GM06990 (cell line): ENCODE data around the gene SKOR1.

Experiments used
- DNase-seq: peaks from one replicate; pipeline ENCODE4 v3.0.0-alpha.2; 2011; ENCODE audit not compliant: insufficient read length; ENCODE audit errors: extremely low read depth
- H3K27me3 ChIP-seq: replicated peaks from 2 replicates; pipeline ENCODE4 v1.6.0; 2011; ENCODE audit warnings: low read length; ENCODE audit not compliant: control insufficient read depth, insufficient read depth
- H3K36me3 ChIP-seq: 2 replicates; pipeline ENCODE4 v1.5.1; 2011; ENCODE audit warnings: low read length; ENCODE audit not compliant: control insufficient read depth, insufficient read depth
- H3K4me3 ChIP-seq: replicated peaks from 2 replicates; pipeline ENCODE4 v1.5.1; 2011; ENCODE audit warnings: low read depth, mild to moderate bottlenecking, control low read depth, low read length
- TF ChIP-seq, protein P1 (sequence below): IDR thresholded peaks from 2 replicates; pipeline ENCODE4 v1.5.1; 2011; ENCODE audit warnings: low read length, control low read depth, mild to moderate bottlenecking, inconsistent platforms; ENCODE audit not compliant: insufficient read depth, poor library complexity, severe bottlenecking

Gene SKOR1

GRCh38 chr15:67833710-67834511, 8.6 kb downstream of the SKOR1 start:
- peak overlapping the region; percentile 47 for H3K4me3 ChIP-seq
- peak; percentile 67 for DNase-seq
- H3K36me3 ChIP-seq: no peaks in the 10 kb centered on the region
- peaks cover 6% of the 10 kb centered on the region for H3K27me3 ChIP-seq
- TF ChIP-seq, protein P1, sequence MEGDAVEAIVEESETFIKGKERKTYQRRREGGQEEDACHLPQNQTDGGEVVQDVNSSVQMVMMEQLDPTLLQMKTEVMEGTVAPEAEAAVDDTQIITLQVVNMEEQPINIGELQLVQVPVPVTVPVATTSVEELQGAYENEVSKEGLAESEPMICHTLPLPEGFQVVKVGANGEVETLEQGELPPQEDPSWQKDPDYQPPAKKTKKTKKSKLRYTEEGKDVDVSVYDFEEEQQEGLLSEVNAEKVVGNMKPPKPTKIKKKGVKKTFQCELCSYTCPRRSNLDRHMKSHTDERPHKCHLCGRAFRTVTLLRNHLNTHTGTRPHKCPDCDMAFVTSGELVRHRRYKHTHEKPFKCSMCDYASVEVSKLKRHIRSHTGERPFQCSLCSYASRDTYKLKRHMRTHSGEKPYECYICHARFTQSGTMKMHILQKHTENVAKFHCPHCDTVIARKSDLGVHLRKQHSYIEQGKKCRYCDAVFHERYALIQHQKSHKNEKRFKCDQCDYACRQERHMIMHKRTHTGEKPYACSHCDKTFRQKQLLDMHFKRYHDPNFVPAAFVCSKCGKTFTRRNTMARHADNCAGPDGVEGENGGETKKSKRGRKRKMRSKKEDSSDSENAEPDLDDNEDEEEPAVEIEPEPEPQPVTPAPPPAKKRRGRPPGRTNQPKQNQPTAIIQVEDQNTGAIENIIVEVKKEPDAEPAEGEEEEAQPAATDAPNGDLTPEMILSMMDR: peak; percentile 74

DNA sequence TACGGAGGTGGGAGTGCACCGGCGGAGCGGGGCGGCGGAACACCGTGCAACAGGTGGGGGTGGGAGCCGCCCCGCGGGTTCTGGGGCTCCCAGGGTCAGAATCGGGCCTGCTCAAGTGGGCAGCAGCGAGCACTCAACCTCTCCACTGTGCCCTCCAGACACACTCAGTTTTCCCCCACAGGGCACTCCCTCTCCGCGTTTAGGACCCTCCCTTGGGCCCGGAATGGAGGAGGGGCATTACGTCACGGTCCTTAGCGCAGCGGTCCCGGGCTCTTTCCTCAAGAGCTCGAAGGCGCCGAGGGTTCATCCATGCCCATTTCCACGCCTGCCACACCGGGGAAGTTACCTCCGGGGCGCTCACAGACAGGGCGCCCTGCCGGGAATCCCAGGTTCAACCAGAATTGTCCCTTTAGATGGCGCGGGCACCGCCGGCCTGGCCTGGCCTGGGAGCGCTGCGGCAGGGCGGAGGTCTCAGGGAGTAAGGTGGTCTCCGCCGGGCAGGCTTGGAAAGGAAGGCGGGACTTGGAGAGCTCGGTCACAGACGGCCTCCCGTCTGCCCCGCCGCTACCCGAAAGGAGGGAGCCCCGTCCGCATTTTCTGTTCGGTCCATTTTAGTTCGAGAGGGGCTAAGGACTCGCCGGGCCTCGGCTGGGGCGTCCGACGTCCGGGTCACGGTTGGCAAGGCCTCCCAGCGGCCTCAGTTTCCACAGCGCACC, 9.4 kb downstream of the SKOR1 start:
- H3K4me3 ChIP-seq: peak overlapping the region; percentile 47
- no peaks in the 10 kb centered on the region for H3K36me3 ChIP-seq
- no peak for DNase-seq
- TF ChIP-seq, protein P1: no peak
- H3K27me3 ChIP-seq: peaks cover 6% of the 10 kb centered on the region

DNA sequence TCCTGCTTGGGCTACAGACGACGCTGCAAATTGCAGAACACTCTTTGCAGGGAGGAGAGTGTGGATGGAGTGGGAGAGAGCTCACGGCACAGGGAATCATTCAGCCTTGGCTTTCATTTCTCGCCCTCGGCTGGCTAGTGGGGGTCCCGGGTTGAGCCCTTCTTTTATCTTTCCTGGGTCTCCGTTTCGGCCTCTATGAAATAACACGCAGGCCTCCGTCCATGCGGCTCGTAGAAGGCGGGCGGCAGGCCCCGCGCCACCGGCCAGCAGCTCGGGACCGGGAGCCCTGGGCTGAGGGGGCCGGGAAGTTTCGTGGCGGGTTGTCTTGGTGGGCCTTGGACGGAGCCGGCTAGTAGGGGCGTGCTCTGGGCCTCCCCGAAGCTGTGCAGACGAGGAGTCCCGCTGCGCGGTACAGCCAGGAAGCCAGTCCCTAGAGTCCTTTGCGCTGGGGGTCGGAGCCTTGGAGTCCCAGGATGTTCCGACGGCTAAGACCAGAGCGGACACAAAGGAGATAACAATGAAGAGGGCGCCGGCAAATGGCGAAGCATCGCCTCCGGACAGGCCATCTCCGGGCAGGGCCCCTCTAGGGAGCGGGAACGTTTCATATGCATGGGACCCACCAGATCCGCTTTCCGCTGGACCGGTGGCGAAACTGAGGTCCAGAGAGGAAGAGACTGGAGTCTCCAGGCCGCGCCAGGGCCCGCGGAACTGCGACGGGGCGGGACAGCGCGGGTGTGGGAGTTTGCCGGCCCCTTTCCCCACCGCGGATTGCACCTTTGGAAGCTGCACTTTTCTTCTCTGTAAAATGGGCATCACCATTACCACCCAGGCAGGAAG, 10.2 kb downstream of the SKOR1 start:
- TF ChIP-seq, protein P1: no peak
- H3K4me3 ChIP-seq: peak overlapping the region; percentile 47
- peaks cover 6% of the 10 kb centered on the region for H3K27me3 ChIP-seq
- H3K36me3 ChIP-seq: no peaks in the 10 kb centered on the region
- DNase-seq: no peak

DNA sequence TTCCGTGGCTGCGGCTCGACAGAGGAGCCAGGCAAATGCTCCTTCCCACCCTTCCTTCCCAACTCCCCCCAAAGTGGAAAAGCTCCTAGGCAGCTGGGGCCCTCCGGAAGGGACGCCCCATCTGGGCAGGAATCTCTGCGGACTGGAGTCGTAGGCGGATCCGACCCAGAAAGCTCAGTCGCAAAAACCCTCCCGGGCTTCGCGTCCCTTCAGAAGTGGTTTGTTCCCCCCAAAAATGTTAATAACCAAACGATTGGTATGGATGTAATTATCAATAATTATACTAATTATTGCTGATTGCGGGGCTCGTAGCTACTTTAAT, 10.8 kb downstream of the SKOR1 start:
- no peak for DNase-seq
- peak overlapping the region; percentile 42 for H3K4me3 ChIP-seq
- H3K36me3 ChIP-seq: no peaks in the 10 kb centered on the region
- TF ChIP-seq, protein P1: no peak
- H3K27me3 ChIP-seq: peaks cover 6% of the 10 kb centered on the region

GRCh38 chr15:67836477-67836876, 11.2 kb downstream of the SKOR1 start:
- no peak overlapping the region for H3K4me3 ChIP-seq

More at GRCh38 chr15:67836477-67836876, 11.2 kb downstream of the SKOR1 start:
- Histone ChIP-seq H3K27me3 (peaks cover 6% of the 10 kb centered on the region), H3K36me3 (no peaks in the 10 kb centered on the region)
- TF ChIP-seq, protein P1: peak; percentile 73
- DNase-seq: no peak
